ENCODE results near the gene CES4A. TPM values are rescaled to one million over a fixed set of nuclear protein-coding genes. Genes with fewer than 3 reads are reported as not detected.

CES4A gene
- total and polyA plus RNA-seq, 2 of the 13 experiments (the other 11 are each of a cell fraction or from before 2014, with no cell fraction given): 0.09 to 0.17 TPM

DNA sequence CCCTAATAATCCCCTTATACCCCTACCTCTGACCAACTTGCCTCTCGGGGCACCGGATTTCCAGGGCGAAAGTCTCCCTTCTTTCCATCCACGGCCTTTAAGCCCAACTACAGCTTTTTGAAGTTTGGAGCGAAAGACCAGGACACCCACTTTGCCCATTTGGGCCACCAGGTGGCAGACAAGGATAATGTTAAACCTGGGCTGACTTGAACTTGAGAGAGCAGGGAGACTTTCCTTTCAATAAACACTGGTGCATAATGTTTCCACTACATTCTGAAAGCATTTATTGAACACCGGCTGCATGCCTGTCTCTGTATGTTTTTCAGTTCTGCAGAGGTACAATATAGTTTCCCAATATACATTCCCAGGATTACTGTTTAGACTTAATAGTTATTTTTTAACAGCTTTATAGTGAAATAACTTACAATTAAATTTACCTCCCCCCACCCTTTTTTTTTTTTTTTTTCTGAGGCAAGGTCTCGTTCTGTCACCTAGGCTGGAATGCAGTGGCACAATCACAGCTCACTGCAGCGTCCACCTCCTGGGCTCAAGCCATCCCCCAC is 34.2 kb upstream of the CES4A start (continued):
- TF ChIP-seq WIZ (CRISPR knock-in tag; IDR thresholded peaks at IDR 0.05): no peak
- TF ChIP-seq ZNF530 (CRISPR knock-in tag; IDR thresholded peaks at IDR 0.05; ENCODE audit: low read depth): no peak
- TF ChIP-seq ZFP62 (CRISPR knock-in tag; IDR thresholded peaks at IDR 0.05): no peak
- TF ChIP-seq ZNF891 (CRISPR knock-in tag; IDR thresholded peaks at IDR 0.05): no peak
- TF ChIP-seq NR2F6 (IDR thresholded peaks at IDR 0.05): no peak
- peak; percentile 61 for TF ChIP-seq NR2F6 (CRISPR knock-in tag; IDR thresholded peaks at IDR 0.05)
- peak in 1 of 2 experiments; percentile 38; a peak in 1 of 4 replicates for TF ChIP-seq KLF16 (CRISPR knock-in tag; IDR thresholded peaks at IDR 0.05)
- no peak for TF ChIP-seq ZNF3 (CRISPR knock-in tag; IDR thresholded peaks at IDR 0.05)
- peak; percentile 74; the same call in 1 of the 2 replicates for TF ChIP-seq MIER3 (CRISPR knock-in tag; IDR thresholded peaks at IDR 0.05; ENCODE audit: borderline replicate concordance)
- TF ChIP-seq, protein P1, sequence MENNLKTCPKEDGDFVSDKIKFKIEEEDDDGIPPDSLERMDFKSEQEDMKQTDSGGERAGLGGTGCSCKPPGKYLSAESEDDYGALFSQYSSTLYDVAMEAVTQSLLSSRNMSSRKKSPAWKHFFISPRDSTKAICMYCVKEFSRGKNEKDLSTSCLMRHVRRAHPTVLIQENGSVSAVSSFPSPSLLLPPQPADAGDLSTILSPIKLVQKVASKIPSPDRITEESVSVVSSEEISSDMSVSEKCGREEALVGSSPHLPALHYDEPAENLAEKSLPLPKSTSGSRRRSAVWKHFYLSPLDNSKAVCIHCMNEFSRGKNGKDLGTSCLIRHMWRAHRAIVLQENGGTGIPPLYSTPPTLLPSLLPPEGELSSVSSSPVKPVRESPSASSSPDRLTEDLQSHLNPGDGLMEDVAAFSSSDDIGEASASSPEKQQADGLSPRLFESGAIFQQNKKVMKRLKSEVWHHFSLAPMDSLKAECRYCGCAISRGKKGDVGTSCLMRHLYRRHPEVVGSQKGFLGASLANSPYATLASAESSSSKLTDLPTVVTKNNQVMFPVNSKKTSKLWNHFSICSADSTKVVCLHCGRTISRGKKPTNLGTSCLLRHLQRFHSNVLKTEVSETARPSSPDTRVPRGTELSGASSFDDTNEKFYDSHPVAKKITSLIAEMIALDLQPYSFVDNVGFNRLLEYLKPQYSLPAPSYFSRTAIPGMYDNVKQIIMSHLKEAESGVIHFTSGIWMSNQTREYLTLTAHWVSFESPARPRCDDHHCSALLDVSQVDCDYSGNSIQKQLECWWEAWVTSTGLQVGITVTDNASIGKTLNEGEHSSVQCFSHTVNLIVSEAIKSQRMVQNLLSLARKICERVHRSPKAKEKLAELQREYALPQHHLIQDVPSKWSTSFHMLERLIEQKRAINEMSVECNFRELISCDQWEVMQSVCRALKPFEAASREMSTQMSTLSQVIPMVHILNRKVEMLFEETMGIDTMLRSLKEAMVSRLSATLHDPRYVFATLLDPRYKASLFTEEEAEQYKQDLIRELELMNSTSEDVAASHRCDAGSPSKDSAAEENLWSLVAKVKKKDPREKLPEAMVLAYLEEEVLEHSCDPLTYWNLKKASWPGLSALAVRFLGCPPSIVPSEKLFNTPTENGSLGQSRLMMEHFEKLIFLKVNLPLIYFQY (CRISPR knock-in tag; IDR thresholded peaks at IDR 0.05; ENCODE audit: borderline replicate concordance): no peak
- no peak for TF ChIP-seq ZSCAN30 (CRISPR knock-in tag; IDR thresholded peaks at IDR 0.05)
- no peak for TF ChIP-seq ZNF703 (CRISPR knock-in tag; IDR thresholded peaks at IDR 0.05; ENCODE audit: borderline replicate concordance)
- TF ChIP-seq NFIC (IDR thresholded peaks at IDR 0.05; ENCODE audit: low read length): no peak
- no peak for TF ChIP-seq ZNF615 (CRISPR knock-in tag; IDR thresholded peaks at IDR 0.05; ENCODE audit: borderline replicate concordance)
- no peak for TF ChIP-seq TBL1XR1 (IDR thresholded peaks at IDR 0.05; ENCODE audit: borderline replicate concordance, low read length, partially characterized antibody)
- no peak for TF ChIP-seq SMARCE1 (IDR thresholded peaks at IDR 0.05; ENCODE audit: borderline replicate concordance)
- no peak for TF ChIP-seq HDAC6 (IDR thresholded peaks at IDR 0.05; ENCODE audit: low read depth, low read length)
- no peak for TF ChIP-seq CHD4 (IDR thresholded peaks at IDR 0.05; ENCODE audit: borderline replicate concordance, low read length)
- TF ChIP-seq ZNF777 (CRISPR knock-in tag; IDR thresholded peaks at IDR 0.05): no peak
- TF ChIP-seq, protein P2, sequence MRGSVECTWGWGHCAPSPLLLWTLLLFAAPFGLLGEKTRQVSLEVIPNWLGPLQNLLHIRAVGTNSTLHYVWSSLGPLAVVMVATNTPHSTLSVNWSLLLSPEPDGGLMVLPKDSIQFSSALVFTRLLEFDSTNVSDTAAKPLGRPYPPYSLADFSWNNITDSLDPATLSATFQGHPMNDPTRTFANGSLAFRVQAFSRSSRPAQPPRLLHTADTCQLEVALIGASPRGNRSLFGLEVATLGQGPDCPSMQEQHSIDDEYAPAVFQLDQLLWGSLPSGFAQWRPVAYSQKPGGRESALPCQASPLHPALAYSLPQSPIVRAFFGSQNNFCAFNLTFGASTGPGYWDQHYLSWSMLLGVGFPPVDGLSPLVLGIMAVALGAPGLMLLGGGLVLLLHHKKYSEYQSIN (CRISPR knock-in tag; IDR thresholded peaks at IDR 0.05; ENCODE audit: borderline replicate concordance): no peak
- no peak for TF ChIP-seq ZNF772 (CRISPR knock-in tag; IDR thresholded peaks at IDR 0.05)
- TF ChIP-seq ZNF329 (CRISPR knock-in tag; IDR thresholded peaks at IDR 0.05; ENCODE audit: low read depth): no peak
- TF ChIP-seq, protein P3, sequence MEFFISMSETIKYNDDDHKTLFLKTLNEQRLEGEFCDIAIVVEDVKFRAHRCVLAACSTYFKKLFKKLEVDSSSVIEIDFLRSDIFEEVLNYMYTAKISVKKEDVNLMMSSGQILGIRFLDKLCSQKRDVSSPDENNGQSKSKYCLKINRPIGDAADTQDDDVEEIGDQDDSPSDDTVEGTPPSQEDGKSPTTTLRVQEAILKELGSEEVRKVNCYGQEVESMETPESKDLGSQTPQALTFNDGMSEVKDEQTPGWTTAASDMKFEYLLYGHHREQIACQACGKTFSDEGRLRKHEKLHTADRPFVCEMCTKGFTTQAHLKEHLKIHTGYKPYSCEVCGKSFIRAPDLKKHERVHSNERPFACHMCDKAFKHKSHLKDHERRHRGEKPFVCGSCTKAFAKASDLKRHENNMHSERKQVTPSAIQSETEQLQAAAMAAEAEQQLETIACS (CRISPR knock-in tag; IDR thresholded peaks at IDR 0.05): no peak
- TF ChIP-seq, protein P4, sequence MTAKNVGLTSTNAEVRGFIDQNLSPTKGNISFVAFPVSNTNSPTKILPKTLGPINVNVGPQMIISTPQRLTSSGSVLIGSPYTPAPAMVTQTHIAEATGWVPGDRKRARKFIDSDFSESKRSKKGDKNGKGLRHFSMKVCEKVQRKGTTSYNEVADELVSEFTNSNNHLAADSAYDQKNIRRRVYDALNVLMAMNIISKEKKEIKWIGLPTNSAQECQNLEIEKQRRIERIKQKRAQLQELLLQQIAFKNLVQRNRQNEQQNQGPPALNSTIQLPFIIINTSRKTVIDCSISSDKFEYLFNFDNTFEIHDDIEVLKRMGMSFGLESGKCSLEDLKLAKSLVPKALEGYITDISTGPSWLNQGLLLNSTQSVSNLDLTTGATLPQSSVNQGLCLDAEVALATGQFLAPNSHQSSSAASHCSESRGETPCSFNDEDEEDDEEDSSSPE (CRISPR knock-in tag; IDR thresholded peaks at IDR 0.05): no peak
